A549 (cell line): ENCODE measurements around the gene PIWIL4. TPM values are rescaled to one million over a fixed set of nuclear protein-coding genes. Genes with fewer than 3 reads are reported as not detected.
"Not testable (repeated sequence)": the region's sequence is repeated elsewhere in the genome, so short reads cannot be mapped to it uniquely, and the experiment has no call there.

ENCODE experiments used
- ATAC-seq, 2 experiments: fragments of 200-7000 bp in 1 of 2; fragments of >200 bp in 1 of 2; cut with Nextera tagmentation in 1 of 2; cut with Tn5 transposase in 1 of 2; 3 replicates each; pipeline versions ENCODE4 v1.8.0 to v1.9.1; 2018 to 2020; ENCODE audit warnings: mild to moderate bottlenecking in 1 of 2, moderate library complexity in 1 of 2
- CTCF ChIA-PET: fragments of 300-600 bp; sonication (Branson Sonifier 250); formaldehyde crosslinking; extraction: SDS; loops from one replicate; lab custom pipeline; 2021; ENCODE audit warnings: antibody characterized with exemption, inconsistent platforms; lab: Yijun Ruan, JAX
- POLR2A ChIA-PET: fragments of 350-600 bp; formaldehyde crosslinking; extraction: SDS; loops from one replicate; lab custom pipeline; 2021; ENCODE audit warnings: antibody characterized with exemption, inconsistent platforms; lab: Yijun Ruan, JAX
- DNase-seq, 2 experiments: peaks; one replicate each; pipeline versions ENCODE4 v3.0.0 to v3.0.0-alpha.2; 2011 to 2016; ENCODE audit warnings: low read depth in 1 of 2, low spot score in 1 of 2
- FAIRE-seq: peaks from 2 replicates; lab custom pipeline; 2011; peaks lifted over from hg19 to GRCh38; lab: Jason Lieb, UNC
- H3K27ac ChIP-seq, 2 experiments: fragments of >200 bp; sonication (Bioruptor Twin); formaldehyde crosslinking; 3 replicates each; pipeline ENCODE4 v1.5.1; 2016 to 2017
- H3K4me1 ChIP-seq: fragments of >200 bp; sonication (Bioruptor Twin); formaldehyde crosslinking; 3 replicates; pipeline ENCODE4 v1.6.1; 2016
- H3K4me2 ChIP-seq: fragments of >200 bp; sonication (Bioruptor Twin); formaldehyde crosslinking; 3 replicates; pipeline ENCODE4 v1.6.1; 2016
- H3K4me3 ChIP-seq: fragments of >200 bp; sonication (Bioruptor Twin); formaldehyde crosslinking; 3 replicates; pipeline ENCODE4 v1.5.1; 2016
- H3K9me3 ChIP-seq: fragments of >200 bp; sonication (Bioruptor Twin); formaldehyde crosslinking; 3 replicates; pipeline ENCODE4 v1.6.1; 2016
- BHLHE40 ChIP-seq: IDR thresholded peaks from 2 replicates; pipeline ENCODE4 v1.6.1; 2012; ENCODE audit warnings: low read depth, low read length, inconsistent platforms
- CBX8 ChIP-seq: fragments of 200-600 bp; sonication (generic); IDR thresholded peaks from 2 replicates; pipeline ENCODE4 v1.6.1; 2016
- CHD2 ChIP-seq: fragments of 150-350 bp; IDR thresholded peaks from 2 replicates; pipeline ENCODE4 v1.6.1; 2014; ENCODE audit warnings: low read length; ENCODE audit not compliant: partially characterized antibody
- EHMT2 ChIP-seq: fragments of 200-600 bp; sonication (generic); IDR thresholded peaks from 2 replicates; pipeline ENCODE4 v1.6.1; 2016; ENCODE audit warnings: antibody characterized with exemption, low read depth, mild to moderate bottlenecking, moderate library complexity
- FOSB ChIP-seq: fragments of 250-450 bp; sonication (Bioruptor Pico); IDR thresholded peaks from 2 replicates; pipeline ENCODE4 v1.5.0; 2020; ENCODE audit warnings: mild to moderate bottlenecking, moderate library complexity
- FOXS1 ChIP-seq: fragments of 250-450 bp; sonication (Bioruptor Pico); IDR thresholded peaks from 2 replicates; pipeline ENCODE4 v1.5.0; 2020; ENCODE audit warnings: mild to moderate bottlenecking, moderate library complexity
- GATA3 ChIP-seq: IDR thresholded peaks from 2 replicates; pipeline ENCODE4 v1.6.1; 2012; ENCODE audit warnings: borderline replicate concordance
- JUN ChIP-seq, 2 experiments: fragments of >200 bp; sonication (Bioruptor Twin); formaldehyde crosslinking; IDR thresholded peaks; 2 replicates in 1 of 2; 3 replicates in 1 of 2; pipeline ENCODE4 v1.6.1; 2016 to 2017
- KDM1A ChIP-seq: fragments of 200-600 bp; sonication (generic); IDR thresholded peaks from 2 replicates; pipeline ENCODE4 v1.6.1; 2016; ENCODE audit warnings: low read depth, mild to moderate bottlenecking
- MAFK ChIP-seq: fragments of 450-650 bp; IDR thresholded peaks from 2 replicates; pipeline ENCODE4 v1.6.1; 2014; ENCODE audit not compliant: partially characterized antibody
- MAX ChIP-seq: IDR thresholded peaks from 2 replicates; pipeline ENCODE4 v1.6.1; 2012
- MAZ ChIP-seq: fragments of 150-350 bp; IDR thresholded peaks from 2 replicates; pipeline ENCODE4 v1.6.1; 2014; ENCODE audit warnings: antibody characterized with exemption, low read depth, low read length, borderline replicate concordance
- NR3C1 ChIP-seq: fragments of >200 bp; sonication (Bioruptor Twin); formaldehyde crosslinking; IDR thresholded peaks from 3 replicates; pipeline ENCODE4 v1.6.1; 2017
- RAD21 ChIP-seq, 2 experiments: fragments of >200 bp in 1 of 2; sonication (Bioruptor Twin) in 1 of 2; formaldehyde crosslinking in 1 of 2; IDR thresholded peaks in 1 of 2; conservative IDR thresholded peaks in 1 of 2; 2 replicates in 1 of 2; 3 replicates in 1 of 2; pipeline ENCODE4 v1.6.1; 2012 to 2018; ENCODE audit warnings: inconsistent platforms in 1 of 2
- RCOR1 ChIP-seq: fragments of 150-350 bp; IDR thresholded peaks from 2 replicates; pipeline ENCODE4 v1.6.1; 2014; ENCODE audit warnings: antibody characterized with exemption, low read length, low read depth
- USF2 ChIP-seq: fragments of 450-650 bp; IDR thresholded peaks from 2 replicates; pipeline ENCODE4 v1.6.1; 2014; ENCODE audit warnings: antibody characterized with exemption
- WGBS: methylation state at CpG from one replicate; pipeline ENCODE4 v1.1.6; 2017; ENCODE audit errors: missing lambda C conversion rate; 5-methylcytosine and 5-hydroxymethylcytosine counted together
- polyA plus RNA-seq, 4 experiments: library from polyadenylated mRNA; depleted of rRNA in 3 of 4; stranded (reverse); fragments of >200 nt; fragmentation: RNase III in 1 of 4; extraction: RNeasy Plus Mini Kit Qiagen cat#74134 plus additional on column Dnase treatment in 1 of 4; gene quantifications; 2 replicates in 3 of 4; 3 replicates in 1 of 4; pipeline ENCODE4 v1.2.3, GENCODE V29; 2011 to 2017
- TF ChIP-seq, protein P1 (sequence below): fragments of 150-350 bp; IDR thresholded peaks from 2 replicates; pipeline ENCODE4 v1.6.1; 2014; ENCODE audit warnings: low read depth, mild to moderate bottlenecking, low read length
- TF ChIP-seq, protein P2 (sequence below): fragments of >200 bp; sonication (Bioruptor Twin); formaldehyde crosslinking; IDR thresholded peaks from 3 replicates; pipeline ENCODE4 v1.5.1; 2016

PIWIL4 gene
- polyA plus RNA-seq, 2 of the 4 experiments (the other 2 are of a cell fraction) = 0.28 to 0.35 TPM

DNA sequence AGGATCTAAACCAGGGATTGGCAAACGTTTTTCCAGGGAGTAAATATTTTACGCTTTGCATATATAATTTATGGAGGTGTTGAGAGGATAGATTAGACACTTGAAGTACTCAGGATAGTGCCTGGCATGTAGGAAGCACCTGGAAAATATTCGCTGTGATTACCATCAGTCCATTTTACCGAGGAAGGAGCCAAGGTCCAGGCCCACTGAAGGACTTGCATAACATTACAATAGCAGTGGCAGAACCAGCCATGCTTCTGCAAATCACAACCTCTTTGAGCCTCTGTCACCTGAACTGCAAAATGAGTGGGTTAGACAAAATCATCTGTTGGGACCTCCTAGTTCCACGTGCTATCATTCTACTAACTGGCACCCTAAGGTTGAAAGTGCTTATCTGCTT, 18.0 kb upstream of the PIWIL4 start (continued):
- TF ChIP-seq FOXS1 (CRISPR knock-in tag) (no peak), BHLHE40 (no peak), RAD21 (conservative IDR thresholded peaks at IDR 0.05 in 1 of 2, IDR thresholded peaks at IDR 0.05 in 1 of 2) (no peak)

DNA sequence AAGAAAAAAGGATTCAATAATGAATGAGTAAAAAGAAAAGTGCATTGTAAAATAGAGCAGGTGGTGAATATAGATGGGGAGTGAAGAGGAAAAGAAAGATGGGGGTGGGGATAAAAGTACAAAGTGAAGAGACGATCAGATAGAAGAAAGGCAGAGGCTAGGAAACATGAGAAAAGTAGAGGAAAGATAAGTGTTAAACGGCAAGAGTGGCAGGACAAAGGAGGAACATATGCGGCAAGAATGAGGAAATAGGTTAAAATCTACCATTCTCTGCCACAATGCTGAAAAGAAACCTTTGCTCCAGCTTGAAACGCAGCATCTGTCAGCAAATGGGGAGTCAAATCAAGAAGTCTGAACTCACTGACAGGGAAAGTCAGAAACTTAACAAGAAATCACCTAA, 16.7 kb upstream of the PIWIL4 start:
- FAIRE-seq (no peak), DNase-seq (no peak), ATAC-seq (no peak)
- POLR2A ChIA-PET = no interaction called here
- WGBS = 77% methylated on average over 4 of the region's 4 CpGs
- Histone ChIP-seq H3K4me3 (no peak overlapping the region), H3K4me2 (no peak overlapping the region), H3K27ac (no peak overlapping the region), H3K9me3 (no peaks in the 10 kb centered on the region), H3K4me1 (peaks cover 8% of the 10 kb centered on the region; the same call in 2 of the 3 replicates)
- TF ChIP-seq, protein P1, sequence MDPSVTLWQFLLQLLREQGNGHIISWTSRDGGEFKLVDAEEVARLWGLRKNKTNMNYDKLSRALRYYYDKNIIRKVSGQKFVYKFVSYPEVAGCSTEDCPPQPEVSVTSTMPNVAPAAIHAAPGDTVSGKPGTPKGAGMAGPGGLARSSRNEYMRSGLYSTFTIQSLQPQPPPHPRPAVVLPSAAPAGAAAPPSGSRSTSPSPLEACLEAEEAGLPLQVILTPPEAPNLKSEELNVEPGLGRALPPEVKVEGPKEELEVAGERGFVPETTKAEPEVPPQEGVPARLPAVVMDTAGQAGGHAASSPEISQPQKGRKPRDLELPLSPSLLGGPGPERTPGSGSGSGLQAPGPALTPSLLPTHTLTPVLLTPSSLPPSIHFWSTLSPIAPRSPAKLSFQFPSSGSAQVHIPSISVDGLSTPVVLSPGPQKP = no peak
- TF ChIP-seq FOSB (CRISPR knock-in tag) (no peak), GATA3 (no peak), CHD2 (no peak), MAX (no peak), NR3C1 (no peak), FOXS1 (CRISPR knock-in tag) (no peak), MAFK (no peak), RCOR1 (no peak), CBX8 (no peak), JUN (IDR thresholded peaks at IDR 0.05) (no peak), MAZ (no peak), KDM1A (no peak)
- TF ChIP-seq, protein P2, sequence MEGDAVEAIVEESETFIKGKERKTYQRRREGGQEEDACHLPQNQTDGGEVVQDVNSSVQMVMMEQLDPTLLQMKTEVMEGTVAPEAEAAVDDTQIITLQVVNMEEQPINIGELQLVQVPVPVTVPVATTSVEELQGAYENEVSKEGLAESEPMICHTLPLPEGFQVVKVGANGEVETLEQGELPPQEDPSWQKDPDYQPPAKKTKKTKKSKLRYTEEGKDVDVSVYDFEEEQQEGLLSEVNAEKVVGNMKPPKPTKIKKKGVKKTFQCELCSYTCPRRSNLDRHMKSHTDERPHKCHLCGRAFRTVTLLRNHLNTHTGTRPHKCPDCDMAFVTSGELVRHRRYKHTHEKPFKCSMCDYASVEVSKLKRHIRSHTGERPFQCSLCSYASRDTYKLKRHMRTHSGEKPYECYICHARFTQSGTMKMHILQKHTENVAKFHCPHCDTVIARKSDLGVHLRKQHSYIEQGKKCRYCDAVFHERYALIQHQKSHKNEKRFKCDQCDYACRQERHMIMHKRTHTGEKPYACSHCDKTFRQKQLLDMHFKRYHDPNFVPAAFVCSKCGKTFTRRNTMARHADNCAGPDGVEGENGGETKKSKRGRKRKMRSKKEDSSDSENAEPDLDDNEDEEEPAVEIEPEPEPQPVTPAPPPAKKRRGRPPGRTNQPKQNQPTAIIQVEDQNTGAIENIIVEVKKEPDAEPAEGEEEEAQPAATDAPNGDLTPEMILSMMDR = no peak
- CTCF ChIA-PET = interaction anchor here (2.7 kb wide), 1 partner anchor 31 kb away, joined by 8 read pairs; no protein-coding TSS in a partner anchor

DNA sequence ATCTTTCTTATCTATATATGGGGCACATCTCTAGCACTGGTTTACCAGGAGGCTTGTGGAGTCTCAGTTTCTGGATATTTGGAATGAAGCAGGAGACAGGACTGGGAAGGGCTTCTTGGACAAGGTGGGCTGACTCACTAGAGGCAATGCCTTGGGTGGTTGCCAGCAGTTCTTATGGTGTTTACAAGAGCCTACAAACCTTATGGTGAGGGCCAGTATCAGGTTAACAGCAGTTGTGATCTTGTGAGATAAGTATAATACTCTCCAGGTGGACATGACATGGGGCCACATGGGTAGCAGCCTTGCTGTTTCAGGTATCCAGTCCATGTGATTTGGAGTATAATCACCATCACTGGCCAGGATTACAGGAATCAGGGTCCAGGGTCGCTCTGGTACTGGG, 13.2 kb upstream of the PIWIL4 start:
- no peak for DNase-seq
- ChIA-PET POLR2A (no interaction called here), CTCF (no interaction called here)
- no peak overlapping the region for H3K27ac ChIP-seq
- 60% methylated on average over 1 of the region's 1 CpG for WGBS
- no peak for ATAC-seq
- H3K4me2 ChIP-seq = no peak overlapping the region
- no peaks in the 10 kb centered on the region for H3K4me1 ChIP-seq
- no peak overlapping the region for H3K4me3 ChIP-seq
- no peaks in the 10 kb centered on the region for H3K9me3 ChIP-seq
- TF ChIP-seq EHMT2 = no peak
- no peak for TF ChIP-seq USF2
- TF ChIP-seq, all 56 proteins: peak for 0
- FAIRE-seq = no peak

DNA sequence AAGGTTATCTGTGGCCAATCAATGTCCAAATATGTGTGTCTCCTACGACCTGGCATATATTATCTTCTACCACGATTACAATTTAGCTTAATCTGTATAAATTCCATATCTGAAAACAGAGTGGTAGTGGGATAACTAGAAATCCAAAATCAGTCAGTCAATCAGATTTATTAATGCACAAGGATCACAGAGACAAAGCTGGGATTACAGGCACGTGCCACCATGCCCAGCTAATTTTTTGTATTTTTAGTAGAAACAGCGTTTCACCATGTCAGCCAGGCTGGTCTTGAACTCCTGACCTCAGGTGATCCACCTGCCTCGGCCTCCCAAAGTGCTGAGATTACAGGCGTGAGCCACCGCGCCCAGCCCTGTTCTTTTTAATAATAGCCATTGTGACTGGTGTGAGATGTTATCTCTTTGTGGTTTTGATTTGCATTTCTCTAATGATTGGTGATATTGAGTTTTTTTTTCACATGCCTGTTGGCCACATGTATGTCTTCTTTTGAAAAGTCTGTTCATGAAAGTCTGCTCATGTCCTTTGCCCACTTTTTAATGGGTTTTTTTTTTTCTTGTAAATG, 11.3 kb upstream of the PIWIL4 start:
- ATAC-seq, H3K9me3 ChIP-seq, DNase-seq, H3K4me2 ChIP-seq, H3K4me1 ChIP-seq, POLR2A ChIA-PET, FAIRE-seq, H3K4me3 ChIP-seq, H3K27ac ChIP-seq: not testable (repeated sequence)
- 71% methylated on average over 8 of the region's 8 CpGs for WGBS
- CTCF ChIA-PET = interaction anchor here (0.6 to 1.7 kb wide), 3 partner anchors 9 to 10 kb away, joined by 3 to 4 read pairs (median 3); no protein-coding TSS in a partner anchor
